ENCODE data around the gene FUOM. TPM values are rescaled to one million over a fixed set of nuclear protein-coding genes. Genes with fewer than 3 reads are reported as not detected.

Gene FUOM
- total and polyA plus RNA-seq, 7 donors = 3.0 to 9.1 (median 5.4) TPM

- no peaks in the 10 kb centered on the region for H3K9me3 ChIP-seq
- 92 to 98% (median 94%) methylated on average over 16 of the region's 16 CpGs for WGBS, 3 donors
Observed at GRCh38 chr10:133310399-133310755, 47.4 kb downstream of the FUOM start.

GRCh38 chr10:133309720-133310398, 48.0 kb downstream of the FUOM start:
- DNase-seq = no peak
- WGBS, 3 donors = 80 to 84% (median 80%) methylated on average over 33 of the region's 33 CpGs
- Histone ChIP-seq H3K27ac (peak overlapping the region; percentile 99), H3K9me3 (no peaks in the 10 kb centered on the region), H3K27me3 (ENCODE audit: insufficient read depth in 3 of 3, low read length in 2 of 3) (no peaks in the 10 kb centered on the region), H3K4me1 (peaks cover 26% of the 10 kb centered on the region), H3K4me3 (peak overlapping the region; percentile 97), H3K36me3 (ENCODE audit: insufficient read depth in 1 of 2, low read depth in 1 of 2) (peaks cover 0 to 37% of the 10 kb centered on the region in 2 donors)
- TF ChIP-seq CTCF (IDR thresholded peaks at IDR 0.05) = no peak
- no peak for ATAC-seq
- intact Hi-C loops (cut with DNase I) = loop anchor here (2.0 to 10.0 kb wide), 3 partner anchors 49 to 475 kb away; partner anchors contain the start of gene ECHS1 (in 1 of the 2)

More at GRCh38 chr10:133310399-133310755, 47.4 kb downstream of the FUOM start:
- DNase-seq (no peak), ATAC-seq (no peak)
- no peak for TF ChIP-seq CTCF (IDR thresholded peaks at IDR 0.05)
- peaks cover 0 to 37% of the 10 kb centered on the region in 2 donors for H3K36me3 ChIP-seq (ENCODE audit: insufficient read depth in 1 of 2, low read depth in 1 of 2)
- peaks cover 26% of the 10 kb centered on the region for H3K4me1 ChIP-seq
- H3K27me3 ChIP-seq (ENCODE audit: insufficient read depth in 3 of 3, low read length in 2 of 3) = no peaks in the 10 kb centered on the region
- H3K4me3 ChIP-seq = no peak overlapping the region
- H3K27ac ChIP-seq = no peak overlapping the region
- intact Hi-C loops (cut with DNase I) = loop anchor here (5.0 to 10.0 kb wide), 2 partner anchors 62 to 476 kb away; partner anchors contain the start of gene ECHS1 (in 1 of the 2)

- ATAC-seq (peak; percentile 93 to 96 (median 95)), DNase-seq (peak; percentile 93 to 98)
- H3K9me3 ChIP-seq = no peaks in the 10 kb centered on the region
- H3K27ac ChIP-seq = peak overlapping the region; percentile 99
- H3K27me3 ChIP-seq (ENCODE audit: insufficient read depth in 3 of 3, low read length in 2 of 3) = no peaks in the 10 kb centered on the region
- H3K36me3 ChIP-seq (ENCODE audit: insufficient read depth in 1 of 2, low read depth in 1 of 2) = peaks cover 0 to 37% of the 10 kb centered on the region in 2 donors
- peaks cover 26% of the 10 kb centered on the region for H3K4me1 ChIP-seq
- peak overlapping the region; percentile 97 for H3K4me3 ChIP-seq
- TF ChIP-seq CTCF (IDR thresholded peaks at IDR 0.05) = no peak
- 26 to 34% (median 28%) methylated on average over 34 to 46 of the region's 46 CpGs for WGBS, 3 donors
- intact Hi-C loops (cut with DNase I) = loop anchor here in 1 of 2 donors (2.0 kb wide), 1 partner anchor 48 kb away; no protein-coding TSS in a partner anchor
Observed at GRCh38 chr10:133309100-133309719, 48.6 kb downstream of the FUOM start.

- H3K27ac ChIP-seq = peak within 1 kb of the TSS; percentile 99
- intact Hi-C loops (cut with DNase I) = loop anchor here in 1 of 2 donors (2.0 kb wide), 1 partner anchor 48 kb away; no protein-coding TSS in a partner anchor
- peak within 1 kb of the TSS; percentile 97 for H3K4me3 ChIP-seq
- H3K36me3 ChIP-seq (ENCODE audit: insufficient read depth in 1 of 2, low read depth in 1 of 2) = peaks cover 0 to 37% of the 10 kb centered on the region in 2 donors
- H3K4me1 ChIP-seq = peaks cover 26% of the 10 kb centered on the region
- 0 to 1% (median 1%) methylated on average over 38 to 89 of the region's 89 CpGs for WGBS, 3 donors
- H3K27me3 ChIP-seq (ENCODE audit: insufficient read depth in 3 of 3, low read length in 2 of 3) = no peaks in the 10 kb centered on the region
- H3K9me3 ChIP-seq = no peaks in the 10 kb centered on the region
- no peak for TF ChIP-seq CTCF (IDR thresholded peaks at IDR 0.05)
- ATAC-seq (peak; percentile 90 to 92 (median 90)), DNase-seq (peak; percentile 91 to 95)
Observed at GRCh38 chr10:133308421-133309099, 49.3 kb downstream of the FUOM start, which contains the start of the genes TUBGCP2 and ZNF511. TUBGCP2 (minus strand) TSS chr10:133308872; CDS start chr10:133302941, 5,931 bp downstream. ZNF511 (plus strand) TSS chr10:133308914; CDS start chr10:133308944, 30 bp downstream.
